B cell (primary cell): ENCODE data around the gene TOMM34. TPM values are rescaled to one million over a fixed set of nuclear protein-coding genes. Genes with fewer than 3 reads are reported as not detected.

ENCODE experiments used
- ATAC-seq: fragments of 200-7000 bp; cut with Tn5 transposase; one replicate; pipeline ENCODE4 v1.10.0; 2021; ENCODE audit warnings: low read depth, mild to moderate bottlenecking, moderate number of reproducible peaks, moderate library complexity
- CTCF ChIA-PET: fragments of 350-600 bp; sonication (Branson Sonifier 250); formaldehyde crosslinking; loops from one replicate; lab custom pipeline; 2021; ENCODE audit warnings: antibody characterized with exemption, inconsistent platforms; lab: Charles Lee
- POLR2A ChIA-PET: fragments of 350-600 bp; sonication (Branson Sonifier 250); formaldehyde crosslinking; loops from one replicate; lab custom pipeline; 2021; ENCODE audit warnings: antibody characterized with exemption; lab: Charles Lee
- DNase-seq: peaks from one replicate; pipeline ENCODE4 v3.0.0; 2013
- H2AFZ ChIP-seq: 2 replicates; pipeline ENCODE4 v1.6.1; 2012; ENCODE audit warnings: mild to moderate bottlenecking, low read depth, low read length; ENCODE audit not compliant: insufficient read depth, poor library complexity, severe bottlenecking
- H3K27ac ChIP-seq, 2 donors: 1 replicate in 1 of 2; 2 replicates in 1 of 2; pipeline ENCODE4 v1.5.1; 2012 to 2013; ENCODE audit warnings: low read length in 2 of 2, mild to moderate bottlenecking in 2 of 2, moderate library complexity in 1 of 2
- H3K27me3 ChIP-seq, 4 experiments: fragments of 200-600 bp in 1 of 4; sonication (generic) in 1 of 4; replicated peaks in 1 of 4; 1 replicate in 2 of 4; 2 replicates in 2 of 4; pipeline versions ENCODE4 v1.6.1 to v1.7.0; 2013 to 2016; ENCODE audit warnings: low read length in 3 of 4, mild to moderate bottlenecking in 2 of 4, mixed read lengths in 1 of 4, moderate library complexity in 1 of 4; ENCODE audit not compliant: insufficient read depth in 4 of 4, control insufficient read depth in 3 of 4; ENCODE audit errors: control extremely low read depth in 1 of 4
- H3K36me3 ChIP-seq, 2 experiments: replicated peaks in 1 of 2; 1 replicate in 1 of 2; 2 replicates in 1 of 2; pipeline versions ENCODE4 v1.6.1 to v1.7.1; 2013; ENCODE audit warnings: low read length in 1 of 2; ENCODE audit not compliant: insufficient read depth in 2 of 2, control insufficient read depth in 1 of 2; ENCODE audit errors: control extremely low read depth in 1 of 2, extremely low read depth in 1 of 2
- H3K4me1 ChIP-seq, 2 donors: fragments of 200-600 bp in 1 of 2; sonication (generic) in 1 of 2; 1 replicate in 1 of 2; 2 replicates in 1 of 2; pipeline versions ENCODE4 v1.5.1 to v1.6.1; 2013 to 2017; ENCODE audit warnings: low read length in 2 of 2; ENCODE audit not compliant: control insufficient read depth in 2 of 2, insufficient read depth in 2 of 2
- H3K4me2 ChIP-seq: replicated peaks from 2 replicates; pipeline ENCODE3; 2012; ENCODE audit warnings: mild to moderate bottlenecking, low read depth, low read length; ENCODE audit not compliant: poor library complexity, severe bottlenecking
- H3K4me3 ChIP-seq, 5 experiments: fragments of 200-600 bp in 1 of 5; sonication (generic) in 1 of 5; 1 replicate in 3 of 5; 2 replicates in 2 of 5; pipeline versions ENCODE4 v1.5.1 to v1.7.0; 2011 to 2016; ENCODE audit warnings: low read length in 4 of 5, mild to moderate bottlenecking in 4 of 5, low read depth in 2 of 5, control low read depth in 1 of 5, moderate library complexity in 1 of 5; ENCODE audit not compliant: insufficient read depth in 1 of 5; ENCODE audit errors: control extremely low read depth in 1 of 5, extremely low read depth in 1 of 5
- H3K79me2 ChIP-seq: fragments of 200-600 bp; sonication (generic); one replicate; pipeline ENCODE4 v1.6.0; 2016; ENCODE audit warnings: low read length; ENCODE audit not compliant: control insufficient read depth, insufficient read depth
- H3K9ac ChIP-seq: fragments of 200-600 bp; sonication (generic); 2 replicates; pipeline ENCODE4 v1.6.1; 2017; ENCODE audit warnings: mild to moderate bottlenecking, low read length, moderate library complexity
- H3K9me3 ChIP-seq, 3 donors: one replicate each; pipeline versions ENCODE4 v1.6.1 to v1.7.1; 2013; ENCODE audit warnings: low read length in 2 of 3; ENCODE audit not compliant: control insufficient read depth in 2 of 3, insufficient read depth in 1 of 3; ENCODE audit errors: control extremely low read depth in 1 of 3
- H4K20me1 ChIP-seq: 2 replicates; pipeline ENCODE4 v1.6.0; 2012; ENCODE audit warnings: mild to moderate bottlenecking, low read length; ENCODE audit not compliant: insufficient read depth, control insufficient read depth, poor library complexity, severe bottlenecking
- H3K27ac Mint-ChIP-seq: one replicate; pipeline ENCODE4 v1.8.0; 2021; ENCODE audit warnings: mixed read lengths
- H3K27me3 Mint-ChIP-seq: one replicate; pipeline ENCODE4 v1.8.0; 2021; ENCODE audit warnings: mixed read lengths
- H3K4me1 Mint-ChIP-seq: one replicate; pipeline ENCODE4 v1.8.0; 2021; ENCODE audit warnings: mixed read lengths
- H3K4me3 Mint-ChIP-seq: one replicate; pipeline ENCODE4 v1.8.0; 2021; ENCODE audit warnings: mixed read lengths
- H3K9me3 Mint-ChIP-seq: one replicate; pipeline ENCODE4 v1.8.0; 2022; ENCODE audit warnings: mixed read lengths; ENCODE audit not compliant: insufficient read depth
- CTCF ChIP-seq: fragments of 200-600 bp; IDR thresholded peaks from one replicate; pipeline ENCODE4 v1.8.0; 2022; ENCODE audit warnings: antibody characterized with exemption, mild to moderate bottlenecking
- EZH2 ChIP-seq: IDR thresholded peaks from 2 replicates; pipeline ENCODE4 v1.6.1; 2012; ENCODE audit warnings: borderline replicate concordance, low read depth, mild to moderate bottlenecking, moderate library complexity, low read length; ENCODE audit not compliant: insufficient read depth, poor library complexity, severe bottlenecking
- WGBS: methylation state at CpG from one replicate; pipeline ENCODE4 v1.1.5; 2013; ENCODE audit warnings: missing lambda C conversion rate; ENCODE audit not compliant: insufficient coverage; 5-methylcytosine and 5-hydroxymethylcytosine counted together
- intact Hi-C: fragments of 100-400 bp; cut with micrococcal nuclease; formaldehyde crosslinking; loops from one replicate; pipeline ENCODE4 v1.10.0; 2022
- polyA plus RNA-seq: library from polyadenylated mRNA; depleted of rRNA; stranded (reverse); fragments of >200 nt; gene quantifications from 2 replicates; pipeline ENCODE4 v1.2.3, GENCODE V29; 2012
- total RNA-seq, 2 donors: library from RNA; stranded (reverse); fragments of 120-200 nt in 1 of 2; gene quantifications; 1 replicate in 1 of 2; 2 replicates in 1 of 2; pipeline versions ENCODE4 v1.2.3 to v1.2.4, GENCODE V29; 2013 to 2022

Gene TOMM34
- total and polyA plus RNA-seq, 2 donors (not counting 1 experiment from before 2014, with no cell fraction given): 19.1 to 21.8 TPM

DNA sequence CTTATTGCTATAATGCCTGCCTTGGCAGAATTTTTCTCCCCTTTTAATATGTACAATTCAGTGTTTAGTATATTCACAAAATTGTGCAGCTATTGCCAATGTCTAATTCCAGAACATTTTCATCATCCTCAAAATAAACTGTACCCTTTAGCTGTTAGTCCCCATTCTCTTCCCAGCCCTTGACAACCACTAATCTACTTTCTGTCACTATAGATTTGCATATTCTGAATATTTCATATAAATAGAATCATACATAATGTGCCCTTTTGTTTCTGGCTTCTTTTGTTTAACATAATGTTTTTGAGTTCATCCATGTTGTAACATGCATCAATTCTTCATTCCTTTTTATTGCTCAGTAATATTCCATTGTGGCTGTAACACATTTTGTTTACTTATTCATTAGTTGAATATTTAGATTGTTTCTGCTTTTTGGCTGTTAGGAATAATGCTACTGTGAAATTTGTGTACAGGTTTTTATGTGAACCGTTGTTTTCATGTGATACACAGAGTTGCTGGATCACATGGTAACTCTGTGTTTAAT, 28.5 kb upstream of the TOMM34 start:
- no peak overlapping the region for H2AFZ ChIP-seq
- no peak overlapping the region for H3K9ac ChIP-seq
- POLR2A ChIA-PET: no interaction called here
- WGBS: no CpG with 5 or more reads among the region's 1 CpG
- H3K4me3 Mint-ChIP-seq: no peak overlapping the region
- peaks cover 0 to 67% of the 10 kb centered on the region in 2 experiments for H3K36me3 ChIP-seq
- H3K27me3 ChIP-seq: no peaks in the 10 kb centered on the region
- H3K27ac Mint-ChIP-seq: no peak overlapping the region
- CTCF ChIA-PET: interaction anchor here (1.4 kb wide), 1 partner anchor 22 kb away, joined by 4 read pairs; no protein-coding TSS in a partner anchor
- peaks cover 20 to 31% of the 10 kb centered on the region in 2 donors for H3K4me1 ChIP-seq
- H3K4me1 Mint-ChIP-seq: peaks cover 57% of the 10 kb centered on the region
- peak overlapping the region in 1 of 2 donors; percentile 70 for H3K27ac ChIP-seq
- no peaks in the 10 kb centered on the region for H3K9me3 ChIP-seq
- H3K9me3 Mint-ChIP-seq: no peaks in the 10 kb centered on the region
- peaks cover 3% of the 10 kb centered on the region for H4K20me1 ChIP-seq
- no peak overlapping the region for H3K4me3 ChIP-seq
- TF ChIP-seq EZH2 (no peak), CTCF (no peak)
- no peaks in the 10 kb centered on the region for H3K27me3 Mint-ChIP-seq
- peaks cover 84% of the 10 kb centered on the region for H3K79me2 ChIP-seq
- intact Hi-C loops: loop anchor here (5.0 kb wide), 1 partner anchor 34 kb away; no protein-coding TSS in a partner anchor
- ATAC-seq: no peak
- DNase-seq: no peak
- H3K4me2 ChIP-seq: no peak overlapping the region

- no peak overlapping the region for H2AFZ ChIP-seq
- peaks cover 31 to 34% of the 10 kb centered on the region in 2 donors for H3K4me1 ChIP-seq
- ChIA-PET CTCF (interaction anchor here (1.0 to 1.3 kb wide), 2 partner anchors 11 to 14 kb away, joined by 3 to 4 read pairs; no protein-coding TSS in a partner anchor), POLR2A (no interaction called here)
- TF ChIP-seq EZH2 (no peak), CTCF (no peak)
- peak overlapping the region; percentile 23 for H3K4me3 Mint-ChIP-seq
- 98% methylated on average over 4 of the region's 7 CpGs for WGBS
- H3K79me2 ChIP-seq: peaks cover 73% of the 10 kb centered on the region
- intact Hi-C loops: no loop called here
- no peaks in the 10 kb centered on the region for H3K27me3 ChIP-seq
- peaks cover 59% of the 10 kb centered on the region for H3K4me1 Mint-ChIP-seq
- H3K4me3 ChIP-seq: no peak overlapping the region
- H3K36me3 ChIP-seq: peaks cover 3 to 82% of the 10 kb centered on the region in 2 experiments
- H3K27ac Mint-ChIP-seq: peak overlapping the region; percentile 84
- ATAC-seq: no peak
- no peak for DNase-seq
- no peaks in the 10 kb centered on the region for H3K9me3 ChIP-seq
- no peak overlapping the region for H3K4me2 ChIP-seq
- no peaks in the 10 kb centered on the region for H4K20me1 ChIP-seq
- peak overlapping the region in 1 of 2 donors; percentile 98 for H3K27ac ChIP-seq
- no peaks in the 10 kb centered on the region for H3K27me3 Mint-ChIP-seq
- no peak overlapping the region for H3K9ac ChIP-seq
- no peaks in the 10 kb centered on the region for H3K9me3 Mint-ChIP-seq
Observed at GRCh38 chr20:44983093-44983674, 23.0 kb upstream of the TOMM34 start.
